ENCODE measurements around the gene TMEM167A. TPM values are rescaled to one million over a fixed set of nuclear protein-coding genes. Genes with fewer than 3 reads are reported as not detected.
"Not testable (repeated sequence)": the region's sequence is repeated elsewhere in the genome, so short reads cannot be mapped to it uniquely, and the experiment has no call there.

Gene TMEM167A
- total RNA-seq, 1 donor from 2014 or later, result 108 TPM

- no peak for DNase-seq (ENCODE audit: low spot score)
These were observed 15.4 kb upstream of the TMEM167A start for GRCh38 chr5:83092619-83093018.

- DNase-seq (ENCODE audit: low spot score), result no peak
These were observed 13.0 kb upstream of the TMEM167A start for GRCh38 chr5:83090169-83090568.

- no peak for DNase-seq (ENCODE audit: low spot score)
These were observed 7.9 kb upstream of the TMEM167A start for GRCh38 chr5:83085106-83085505.

- DNase-seq (ENCODE audit: low spot score), result no peak
These were observed 7.1 kb upstream of the TMEM167A start for GRCh38 chr5:83084336-83084735.

GRCh38 chr5:83082750-83083149 is 5.6 kb upstream of the TMEM167A start:
- DNase-seq (ENCODE audit: low spot score), result no peak

GRCh38 chr5:83077662-83078261 is 568 bp upstream of the TMEM167A start:
- no peak for DNase-seq (ENCODE audit: low spot score)

GRCh38 chr5:83072966-83073365 is 4.2 kb downstream of the TMEM167A start:
- DNase-seq (ENCODE audit: low spot score), result no peak

GRCh38 chr5:83071286-83072051 is 5.7 kb downstream of the TMEM167A start:
- DNase-seq (ENCODE audit: low spot score), result no peak

GRCh38 chr5:83069096-83069799 is 7.9 kb downstream of the TMEM167A start:
- DNase-seq (ENCODE audit: low spot score), result no peak

- not testable (repeated sequence) for DNase-seq (ENCODE audit: low spot score)
These were observed 9.8 kb downstream of the TMEM167A start for GRCh38 chr5:83067377-83067776.

- no peak for DNase-seq (ENCODE audit: low spot score)
These were observed 10.6 kb downstream of the TMEM167A start for GRCh38 chr5:83066548-83067110.

- no peak for DNase-seq (ENCODE audit: low spot score)
These were observed 17.9 kb downstream of the TMEM167A start for GRCh38 chr5:83059341-83059740.

- DNase-seq (ENCODE audit: low spot score), result no peak
These were observed 18.5 kb downstream of the TMEM167A start for GRCh38 chr5:83058726-83059125.

GRCh38 chr5:83055166-83055565 is 22.0 kb downstream of the TMEM167A start:
- no peak for DNase-seq (ENCODE audit: low spot score)

GRCh38 chr5:83050723-83051340 is 26.4 kb downstream of the TMEM167A start:
- DNase-seq (ENCODE audit: low spot score), result no peak

- no peak for DNase-seq (ENCODE audit: low spot score)
These were observed 27.8 kb downstream of the TMEM167A start for GRCh38 chr5:83049370-83049885.

GRCh38 chr5:83048811-83049210 is 28.4 kb downstream of the TMEM167A start:
- DNase-seq (ENCODE audit: low spot score), result no peak

GRCh38 chr5:83048277-83048676 is 28.9 kb downstream of the TMEM167A start:
- no peak for DNase-seq (ENCODE audit: low spot score)

- no peak for DNase-seq (ENCODE audit: low spot score)
These were observed 32.3 kb downstream of the TMEM167A start for GRCh38 chr5:83044926-83045325.

GRCh38 chr5:83042507-83042906 is 34.7 kb downstream of the TMEM167A start:
- DNase-seq (ENCODE audit: low spot score), result no peak

GRCh38 chr5:83038924-83039323 is 38.3 kb downstream of the TMEM167A start:
- DNase-seq (ENCODE audit: low spot score), result no peak
